Activated CD4-positive, alpha-beta T cell treated with anti-CD3 and anti-CD28 coated beads for 48 hours (primary cell): Measurements from ENCODE around the gene ZNF770.
A peak's percentile ranks its signal among the peaks of the same experiment; 100 is the strongest.
"Not testable (repeated sequence)": the region's sequence is repeated elsewhere in the genome, so short reads cannot be mapped to it uniquely, and the experiment has no call there.

Experiments used
- DNase-seq: peaks from one replicate; pipeline ENCODE4 v3.0.0-alpha.2; 2020

ZNF770 gene

GRCh38 chr15:34973512-34973911, 14.6 kb downstream of the ZNF770 start:
- no peak for DNase-seq

GRCh38 chr15:34970098-34970643, 17.9 kb downstream of the ZNF770 start:
- DNase-seq = not testable (repeated sequence)

- peak; percentile 94 for DNase-seq
These were observed 18.6 kb downstream of the ZNF770 start, which contains the start of gene AQR for GRCh38 chr15:34969340-34970097. AQR (minus strand) TSS chr15:34969742; CDS start chr15:34969613, 129 bp downstream.

GRCh38 chr15:34964277-34964676, 23.8 kb downstream of the ZNF770 start:
- DNase-seq = no peak

- no peak for DNase-seq
These were observed 34.2 kb downstream of the ZNF770 start for GRCh38 chr15:34953851-34954250.

GRCh38 chr15:34952481-34952880, 35.6 kb downstream of the ZNF770 start:
- no peak for DNase-seq

GRCh38 chr15:34951993-34952392, 36.1 kb downstream of the ZNF770 start:
- no peak for DNase-seq

GRCh38 chr15:34944936-34945335, 43.2 kb downstream of the ZNF770 start:
- no peak for DNase-seq

GRCh38 chr15:34943711-34944110, 44.4 kb downstream of the ZNF770 start:
- no peak for DNase-seq

- not testable (repeated sequence) for DNase-seq
These were observed 44.8 kb downstream of the ZNF770 start for GRCh38 chr15:34943264-34943663.

- DNase-seq = no peak
These were observed 45.7 kb downstream of the ZNF770 start for GRCh38 chr15:34942363-34942762.

GRCh38 chr15:34941831-34942230, 46.3 kb downstream of the ZNF770 start:
- no peak for DNase-seq

GRCh38 chr15:34941185-34941698, 46.8 kb downstream of the ZNF770 start:
- no peak for DNase-seq

- no peak for DNase-seq
These were observed 54.6 kb downstream of the ZNF770 start for GRCh38 chr15:34933432-34933975.

GRCh38 chr15:34928349-34928748, 59.7 kb downstream of the ZNF770 start:
- not testable (repeated sequence) for DNase-seq
